ENCODE measurements around the gene WIPI1. TPM values are rescaled to one million over a fixed set of nuclear protein-coding genes. Genes with fewer than 3 reads are reported as not detected.

WIPI1 gene
- total RNA-seq, 1 donor, result 190 TPM

DNA sequence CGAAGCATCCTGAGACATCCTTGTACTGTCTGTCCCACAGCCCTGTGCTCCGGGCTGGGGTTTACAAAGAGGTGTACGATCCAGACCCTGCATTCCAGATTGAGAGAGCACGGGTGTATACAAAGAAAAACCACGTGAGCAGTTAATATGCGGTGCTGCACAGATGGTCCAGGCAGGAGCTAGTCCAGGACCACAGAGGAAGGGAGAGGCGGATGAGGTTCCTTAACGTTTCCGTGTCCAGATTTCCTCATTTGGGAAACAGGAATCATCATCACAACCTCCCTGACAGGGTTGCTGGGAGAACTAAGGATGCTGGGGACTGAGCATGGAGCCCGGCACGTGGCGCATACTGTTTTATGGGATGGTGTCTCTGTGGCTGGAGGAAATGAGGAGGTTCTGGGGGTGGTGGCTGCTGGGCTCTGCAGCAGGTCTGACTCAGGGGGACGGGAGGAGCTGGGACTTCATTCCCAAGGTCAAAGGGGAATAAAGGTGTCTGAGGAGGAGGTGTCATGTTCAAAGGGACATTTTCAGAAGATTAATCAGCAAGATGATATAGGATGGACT is 26.2 kb downstream of the WIPI1 start:
- TF ChIP-seq, protein P1, sequence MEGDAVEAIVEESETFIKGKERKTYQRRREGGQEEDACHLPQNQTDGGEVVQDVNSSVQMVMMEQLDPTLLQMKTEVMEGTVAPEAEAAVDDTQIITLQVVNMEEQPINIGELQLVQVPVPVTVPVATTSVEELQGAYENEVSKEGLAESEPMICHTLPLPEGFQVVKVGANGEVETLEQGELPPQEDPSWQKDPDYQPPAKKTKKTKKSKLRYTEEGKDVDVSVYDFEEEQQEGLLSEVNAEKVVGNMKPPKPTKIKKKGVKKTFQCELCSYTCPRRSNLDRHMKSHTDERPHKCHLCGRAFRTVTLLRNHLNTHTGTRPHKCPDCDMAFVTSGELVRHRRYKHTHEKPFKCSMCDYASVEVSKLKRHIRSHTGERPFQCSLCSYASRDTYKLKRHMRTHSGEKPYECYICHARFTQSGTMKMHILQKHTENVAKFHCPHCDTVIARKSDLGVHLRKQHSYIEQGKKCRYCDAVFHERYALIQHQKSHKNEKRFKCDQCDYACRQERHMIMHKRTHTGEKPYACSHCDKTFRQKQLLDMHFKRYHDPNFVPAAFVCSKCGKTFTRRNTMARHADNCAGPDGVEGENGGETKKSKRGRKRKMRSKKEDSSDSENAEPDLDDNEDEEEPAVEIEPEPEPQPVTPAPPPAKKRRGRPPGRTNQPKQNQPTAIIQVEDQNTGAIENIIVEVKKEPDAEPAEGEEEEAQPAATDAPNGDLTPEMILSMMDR (IDR thresholded peaks at IDR 0.05; ENCODE audit: extremely low read depth, low read depth, low read length), result no peak
- Histone ChIP-seq H4K20me1 (ENCODE audit: insufficient read depth, low read length) (no peaks in the 10 kb centered on the region), H3K36me3 (ENCODE audit: insufficient read depth, low read length) (peaks cover 93% of the 10 kb centered on the region), H3K9me3 (ENCODE audit: low read depth, low read length) (no peaks in the 10 kb centered on the region), H3K4me3 (ENCODE audit: insufficient read depth, low read length) (no peak overlapping the region), H3K27ac (ENCODE audit: low read depth, low read length) (no peak overlapping the region), H3K79me2 (ENCODE audit: insufficient read depth, low read length) (no peaks in the 10 kb centered on the region), H3K4me2 (ENCODE audit: insufficient read depth, low read length) (no peak overlapping the region), H3K4me1 (ENCODE audit: insufficient read depth, low read length) (peaks cover 3% of the 10 kb centered on the region), H2AFZ (ENCODE audit: low read length) (no peak overlapping the region), H3K27me3 (ENCODE audit: insufficient read depth, low read length) (no peaks in the 10 kb centered on the region)
- DNase-seq (ENCODE audit: insufficient read length, low spot score, missing footprints), result no peak

DNA sequence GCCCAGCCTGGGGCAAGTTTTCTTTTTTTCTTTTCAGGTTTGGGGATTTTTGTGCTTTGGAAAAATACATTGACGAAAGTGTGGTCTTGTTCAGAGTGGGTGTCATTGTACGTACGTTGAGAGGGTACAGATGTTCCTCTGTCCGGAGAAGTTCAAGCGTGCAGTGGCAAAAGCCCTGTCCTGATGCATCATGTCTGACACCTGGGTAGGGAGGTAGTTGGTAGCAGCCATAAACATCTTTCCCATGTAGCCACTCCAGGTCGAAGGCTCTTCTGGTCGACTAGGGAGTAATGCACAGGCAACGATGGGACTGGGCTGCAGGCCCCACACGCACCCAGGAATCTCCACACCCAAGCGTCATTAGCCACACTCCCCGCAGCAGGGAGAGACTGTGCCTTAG is 27.4 kb downstream of the WIPI1 start:
- DNase-seq (ENCODE audit: insufficient read length, low spot score, missing footprints), result no peak
- no peaks in the 10 kb centered on the region for H3K79me2 ChIP-seq (ENCODE audit: insufficient read depth, low read length)
- TF ChIP-seq, protein P1 (IDR thresholded peaks at IDR 0.05; ENCODE audit: extremely low read depth, low read depth, low read length), result no peak
- H3K36me3 ChIP-seq (ENCODE audit: insufficient read depth, low read length), result peaks cover 91% of the 10 kb centered on the region
- H3K27ac ChIP-seq (ENCODE audit: low read depth, low read length), result no peak overlapping the region
- H3K4me3 ChIP-seq (ENCODE audit: insufficient read depth, low read length), result no peak overlapping the region
- H3K9me3 ChIP-seq (ENCODE audit: low read depth, low read length), result no peaks in the 10 kb centered on the region
- H3K4me1 ChIP-seq (ENCODE audit: insufficient read depth, low read length), result no peaks in the 10 kb centered on the region
- no peaks in the 10 kb centered on the region for H4K20me1 ChIP-seq (ENCODE audit: insufficient read depth, low read length)
- no peaks in the 10 kb centered on the region for H3K27me3 ChIP-seq (ENCODE audit: insufficient read depth, low read length)
- H2AFZ ChIP-seq (ENCODE audit: low read length), result no peak overlapping the region
- no peak overlapping the region for H3K4me2 ChIP-seq (ENCODE audit: insufficient read depth, low read length)

DNA sequence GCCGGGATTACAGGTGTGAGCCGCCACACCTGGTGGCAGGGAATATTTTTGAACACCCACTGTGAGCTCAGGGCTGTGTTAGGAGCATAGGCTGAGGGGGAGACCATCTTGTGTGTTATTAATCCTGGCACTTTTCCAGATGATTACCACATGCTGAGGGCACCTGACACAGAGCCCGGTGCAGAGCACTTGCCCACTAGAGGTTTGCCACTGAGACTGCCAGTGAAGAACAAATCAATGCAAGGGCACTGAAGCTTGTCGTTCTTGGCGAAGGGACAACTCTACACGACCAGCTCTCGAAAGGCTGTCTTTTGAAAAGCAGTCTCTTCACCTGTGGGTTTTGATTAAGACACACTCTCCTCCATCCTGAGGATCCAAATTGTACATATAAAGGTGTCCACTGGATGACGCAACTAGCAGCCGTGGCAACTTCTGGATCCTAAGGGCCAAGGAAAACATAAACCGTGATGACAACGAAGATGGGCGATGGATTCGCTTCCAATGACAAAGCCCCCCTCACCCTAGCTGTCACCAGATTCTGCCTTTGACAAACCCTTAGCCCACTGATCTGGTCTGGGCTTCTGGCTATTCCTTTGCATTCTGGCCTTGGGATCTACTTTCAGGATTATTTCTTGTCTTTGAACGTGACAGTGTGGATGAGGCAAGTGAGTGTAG is 28.7 kb downstream of the WIPI1 start:
- Histone ChIP-seq H3K4me3 (ENCODE audit: insufficient read depth, low read length) (no peak overlapping the region), H4K20me1 (ENCODE audit: insufficient read depth, low read length) (no peaks in the 10 kb centered on the region), H3K27me3 (ENCODE audit: insufficient read depth, low read length) (no peaks in the 10 kb centered on the region), H3K4me2 (ENCODE audit: insufficient read depth, low read length) (no peak overlapping the region), H3K4me1 (ENCODE audit: insufficient read depth, low read length) (no peaks in the 10 kb centered on the region), H3K79me2 (ENCODE audit: insufficient read depth, low read length) (no peaks in the 10 kb centered on the region), H3K36me3 (ENCODE audit: insufficient read depth, low read length) (peaks cover 90% of the 10 kb centered on the region), H3K9me3 (ENCODE audit: low read depth, low read length) (no peaks in the 10 kb centered on the region), H3K27ac (ENCODE audit: low read depth, low read length) (no peak overlapping the region), H2AFZ (ENCODE audit: low read length) (no peak overlapping the region)
- TF ChIP-seq, protein P1 (IDR thresholded peaks at IDR 0.05; ENCODE audit: extremely low read depth, low read depth, low read length), result no peak
- peak; percentile 27 for DNase-seq (ENCODE audit: insufficient read length, low spot score, missing footprints)

DNA sequence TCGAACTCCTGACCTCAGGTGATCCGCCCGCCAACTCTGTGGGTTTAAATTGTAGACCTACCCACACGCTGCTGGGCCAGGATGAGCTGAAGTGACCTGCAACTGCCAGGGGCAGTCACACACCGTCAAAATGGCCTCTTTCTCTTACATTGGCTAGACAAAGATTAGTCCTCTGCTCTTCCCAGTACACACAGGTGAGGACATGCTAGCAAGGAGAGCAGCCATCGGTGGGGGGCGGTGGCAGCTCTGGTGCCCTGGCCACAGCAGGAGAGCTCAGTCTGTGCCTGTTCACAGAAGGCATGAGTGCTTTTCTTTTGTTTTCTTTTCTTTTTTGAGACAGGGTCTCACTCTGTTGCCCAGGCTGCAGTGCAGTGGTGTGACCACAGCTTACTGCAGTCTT is 29.7 kb downstream of the WIPI1 start:
- H2AFZ ChIP-seq (ENCODE audit: low read length), result no peak overlapping the region
- no peaks in the 10 kb centered on the region for H3K27me3 ChIP-seq (ENCODE audit: insufficient read depth, low read length)
- peaks cover 5% of the 10 kb centered on the region for H4K20me1 ChIP-seq (ENCODE audit: insufficient read depth, low read length)
- peaks cover 89% of the 10 kb centered on the region for H3K36me3 ChIP-seq (ENCODE audit: insufficient read depth, low read length)
- H3K79me2 ChIP-seq (ENCODE audit: insufficient read depth, low read length), result no peaks in the 10 kb centered on the region
- H3K9me3 ChIP-seq (ENCODE audit: low read depth, low read length), result no peaks in the 10 kb centered on the region
- no peak overlapping the region for H3K4me2 ChIP-seq (ENCODE audit: insufficient read depth, low read length)
- TF ChIP-seq, protein P1 (IDR thresholded peaks at IDR 0.05; ENCODE audit: extremely low read depth, low read depth, low read length), result no peak
- H3K27ac ChIP-seq (ENCODE audit: low read depth, low read length), result no peak overlapping the region
- peak; percentile 38 for DNase-seq (ENCODE audit: insufficient read length, low spot score, missing footprints)
- no peak overlapping the region for H3K4me3 ChIP-seq (ENCODE audit: insufficient read depth, low read length)
- H3K4me1 ChIP-seq (ENCODE audit: insufficient read depth, low read length), result no peaks in the 10 kb centered on the region
